ENCODE measurements around the gene CASZ1. TPM values are rescaled to one million over a fixed set of nuclear protein-coding genes. Genes with fewer than 3 reads are reported as not detected.
A peak's percentile ranks its signal among the peaks of the same experiment; 100 is the strongest.

CASZ1 gene
- total and polyA plus RNA-seq, 5 experiments from 2014 or later: 0.60 to 13.0 (median 1.4) TPM

- Mint-ChIP-seq H3K36me3 (no peaks in the 10 kb centered on the region), H3K27me3 (peaks cover 0 to 2% (median 0%) of the 10 kb centered on the region in 5 donors), H3K4me1 (no peaks in the 10 kb centered on the region), H3K4me3 (no peak overlapping the region), H3K27ac (no peak overlapping the region), H3K9me3 (no peaks in the 10 kb centered on the region)
- POLR2A ChIA-PET: no interaction called here
- ATAC-seq: no peak
- DNase-seq: no peak
Measured at GRCh38 chr1:10706376-10706913, 90.0 kb downstream of the CASZ1 start.

GRCh38 chr1:10705953-10706352, 90.5 kb downstream of the CASZ1 start:
- POLR2A ChIA-PET: no interaction called here
- H3K4me1 Mint-ChIP-seq: no peaks in the 10 kb centered on the region
- DNase-seq (no peak), ATAC-seq (no peak)
- H3K27ac Mint-ChIP-seq: no peak overlapping the region
- H3K9me3 Mint-ChIP-seq: no peaks in the 10 kb centered on the region
- H3K4me3 Mint-ChIP-seq: no peak overlapping the region
- peaks cover 0 to 2% (median 0%) of the 10 kb centered on the region in 5 donors for H3K27me3 Mint-ChIP-seq
- H3K36me3 Mint-ChIP-seq: no peaks in the 10 kb centered on the region

DNA sequence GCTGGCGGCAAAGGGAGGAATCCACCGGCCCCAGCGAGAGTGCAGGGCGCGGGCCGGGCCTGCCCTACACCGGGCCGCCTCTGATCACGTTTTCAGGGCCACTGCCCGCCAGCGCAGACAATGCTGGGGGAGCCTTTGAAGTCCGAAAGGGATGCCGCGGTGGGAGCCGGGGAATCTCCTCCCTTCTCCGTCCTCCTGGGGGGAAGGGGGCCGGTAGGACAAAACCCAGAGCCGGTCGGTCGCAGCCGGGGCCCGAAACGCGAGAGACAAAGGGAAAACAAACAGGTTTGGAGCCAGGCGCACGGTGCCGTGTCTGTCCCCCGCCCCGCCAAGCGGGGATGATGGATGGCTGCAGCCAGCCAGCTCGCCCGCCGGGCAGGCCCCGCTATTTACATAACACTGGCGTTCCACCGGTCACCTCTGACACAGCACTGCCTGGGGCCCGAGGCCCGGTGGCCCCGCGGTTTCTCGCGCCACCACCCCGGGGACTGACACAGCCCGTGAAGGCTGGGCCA, 92.0 kb downstream of the CASZ1 start:
- ATAC-seq (no peak), DNase-seq (no peak)
- no peaks in the 10 kb centered on the region for H3K9me3 Mint-ChIP-seq
- no peaks in the 10 kb centered on the region for H3K4me1 Mint-ChIP-seq
- H3K27me3 Mint-ChIP-seq: peaks cover 0 to 2% (median 0%) of the 10 kb centered on the region in 5 donors
- no peak overlapping the region for H3K27ac Mint-ChIP-seq
- POLR2A ChIA-PET: no interaction called here
- H3K36me3 Mint-ChIP-seq: no peaks in the 10 kb centered on the region
- H3K4me3 Mint-ChIP-seq: no peak overlapping the region

GRCh38 chr1:10703702-10704101, 92.7 kb downstream of the CASZ1 start:
- no peaks in the 10 kb centered on the region for H3K4me1 Mint-ChIP-seq
- H3K4me3 Mint-ChIP-seq: no peak overlapping the region
- no peaks in the 10 kb centered on the region for H3K36me3 Mint-ChIP-seq
- ATAC-seq: no peak
- POLR2A ChIA-PET: no interaction called here
- H3K27ac Mint-ChIP-seq: peak overlapping the region in 1 of 10 donors; percentile 16
- peaks cover 0 to 2% (median 0%) of the 10 kb centered on the region in 5 donors for H3K27me3 Mint-ChIP-seq
- no peak for DNase-seq
- H3K9me3 Mint-ChIP-seq: no peaks in the 10 kb centered on the region

DNA sequence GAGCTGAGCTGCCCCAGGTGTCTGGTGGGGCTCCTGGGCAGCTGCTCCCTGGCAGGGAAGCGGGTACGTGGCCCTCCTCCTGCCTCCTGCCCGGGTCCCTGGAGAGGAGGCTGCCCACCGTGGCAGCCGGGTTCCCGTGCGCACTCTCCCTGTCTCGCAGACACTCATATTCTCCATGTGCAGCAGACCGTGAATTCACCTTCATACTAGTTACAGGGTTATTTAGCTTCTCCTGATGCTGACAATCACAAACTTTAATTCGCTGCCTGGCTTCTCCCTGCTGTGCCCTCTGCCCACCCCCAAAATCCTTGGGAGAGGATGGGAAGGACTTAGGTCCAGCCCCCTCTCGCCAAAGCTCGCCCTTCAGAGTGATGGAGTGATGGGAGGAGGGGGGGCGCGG, 95.3 kb downstream of the CASZ1 start:
- no peaks in the 10 kb centered on the region for H3K36me3 Mint-ChIP-seq
- no peaks in the 10 kb centered on the region for H3K9me3 Mint-ChIP-seq
- no peaks in the 10 kb centered on the region for H3K4me1 Mint-ChIP-seq
- DNase-seq (no peak), ATAC-seq (no peak)
- H3K4me3 Mint-ChIP-seq: no peak overlapping the region
- peaks cover 0 to 2% (median 0%) of the 10 kb centered on the region in 5 donors for H3K27me3 Mint-ChIP-seq
- POLR2A ChIA-PET: no interaction called here
- no peak overlapping the region for H3K27ac Mint-ChIP-seq

- Mint-ChIP-seq H3K27ac (peak overlapping the region in 3 of 10 donors; percentile 7 to 53 (median 30)), H3K4me3 (no peak overlapping the region), H3K36me3 (no peaks in the 10 kb centered on the region), H3K9me3 (no peaks in the 10 kb centered on the region), H3K27me3 (peaks cover 0 to 2% (median 0%) of the 10 kb centered on the region in 5 donors), H3K4me1 (peaks cover 0 to 4% (median 1%) of the 10 kb centered on the region in 4 donors)
- POLR2A ChIA-PET: no interaction called here
- DNase-seq (no peak), ATAC-seq (no peak)
Measured at GRCh38 chr1:10699470-10699835, 97.0 kb downstream of the CASZ1 start.

- POLR2A ChIA-PET: no interaction called here
- Mint-ChIP-seq H3K9me3 (no peaks in the 10 kb centered on the region), H3K27me3 (no peaks in the 10 kb centered on the region), H3K4me3 (no peak overlapping the region), H3K36me3 (no peaks in the 10 kb centered on the region), H3K4me1 (peaks cover 0 to 4% (median 1%) of the 10 kb centered on the region in 4 donors), H3K27ac (no peak overlapping the region)
- no peak for ATAC-seq
- DNase-seq: no peak
Measured at GRCh38 chr1:10698726-10699469, 97.5 kb downstream of the CASZ1 start.

DNA sequence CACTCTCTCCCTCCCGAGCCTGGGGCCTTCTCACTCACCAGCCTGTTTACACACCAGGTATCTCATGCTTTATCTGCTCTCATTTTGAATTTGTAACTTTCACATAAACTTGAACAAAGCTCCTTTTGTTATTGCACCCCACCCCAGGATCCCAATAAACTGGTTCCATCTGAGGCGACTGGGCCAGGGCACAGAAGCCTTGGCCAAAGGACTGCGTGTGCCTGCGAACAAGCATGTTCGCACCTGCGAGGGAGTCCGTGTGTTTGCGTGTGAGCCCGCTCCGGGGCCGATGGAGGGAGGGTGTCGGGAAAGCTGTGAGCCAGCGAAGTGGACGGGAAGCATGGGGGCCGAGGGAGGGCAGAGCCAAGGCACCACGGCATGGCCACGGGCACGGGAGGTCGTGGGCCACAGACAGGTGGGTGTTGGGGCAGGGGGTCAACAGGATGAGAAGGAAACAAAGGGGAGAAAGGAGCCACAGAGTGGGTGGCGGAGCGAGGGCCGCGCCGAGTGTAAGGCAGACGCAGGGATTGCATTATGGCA, 98.8 kb downstream of the CASZ1 start:
- peaks cover 4 to 11% (median 10%) of the 10 kb centered on the region in 4 donors for H3K4me1 Mint-ChIP-seq
- POLR2A ChIA-PET: no interaction called here
- no peak for ATAC-seq

GRCh38 chr1:10696977-10697376, 99.5 kb downstream of the CASZ1 start:
- H3K36me3 Mint-ChIP-seq: no peaks in the 10 kb centered on the region
- peaks cover 8 to 17% (median 16%) of the 10 kb centered on the region in 4 donors for H3K4me1 Mint-ChIP-seq
- POLR2A ChIA-PET: no interaction called here
- DNase-seq: no peak
- no peak for ATAC-seq
- H3K9me3 Mint-ChIP-seq: no peaks in the 10 kb centered on the region
- no peaks in the 10 kb centered on the region for H3K27me3 Mint-ChIP-seq
- H3K27ac Mint-ChIP-seq: peak overlapping the region in 1 of 10 donors; percentile 22
- H3K4me3 Mint-ChIP-seq: peak overlapping the region in 2 of 10 donors; percentile 26 to 62

More for the DNA sequence above, 98.8 kb downstream of the CASZ1 start:
- Mint-ChIP-seq H3K36me3 (no peaks in the 10 kb centered on the region), H3K27ac (peak overlapping the region in 2 of 10 donors; percentile 22 to 49), H3K9me3 (no peaks in the 10 kb centered on the region), H3K27me3 (no peaks in the 10 kb centered on the region), H3K4me3 (peak overlapping the region in 2 of 10 donors; percentile 37 to 62)
- no peak for DNase-seq

DNA sequence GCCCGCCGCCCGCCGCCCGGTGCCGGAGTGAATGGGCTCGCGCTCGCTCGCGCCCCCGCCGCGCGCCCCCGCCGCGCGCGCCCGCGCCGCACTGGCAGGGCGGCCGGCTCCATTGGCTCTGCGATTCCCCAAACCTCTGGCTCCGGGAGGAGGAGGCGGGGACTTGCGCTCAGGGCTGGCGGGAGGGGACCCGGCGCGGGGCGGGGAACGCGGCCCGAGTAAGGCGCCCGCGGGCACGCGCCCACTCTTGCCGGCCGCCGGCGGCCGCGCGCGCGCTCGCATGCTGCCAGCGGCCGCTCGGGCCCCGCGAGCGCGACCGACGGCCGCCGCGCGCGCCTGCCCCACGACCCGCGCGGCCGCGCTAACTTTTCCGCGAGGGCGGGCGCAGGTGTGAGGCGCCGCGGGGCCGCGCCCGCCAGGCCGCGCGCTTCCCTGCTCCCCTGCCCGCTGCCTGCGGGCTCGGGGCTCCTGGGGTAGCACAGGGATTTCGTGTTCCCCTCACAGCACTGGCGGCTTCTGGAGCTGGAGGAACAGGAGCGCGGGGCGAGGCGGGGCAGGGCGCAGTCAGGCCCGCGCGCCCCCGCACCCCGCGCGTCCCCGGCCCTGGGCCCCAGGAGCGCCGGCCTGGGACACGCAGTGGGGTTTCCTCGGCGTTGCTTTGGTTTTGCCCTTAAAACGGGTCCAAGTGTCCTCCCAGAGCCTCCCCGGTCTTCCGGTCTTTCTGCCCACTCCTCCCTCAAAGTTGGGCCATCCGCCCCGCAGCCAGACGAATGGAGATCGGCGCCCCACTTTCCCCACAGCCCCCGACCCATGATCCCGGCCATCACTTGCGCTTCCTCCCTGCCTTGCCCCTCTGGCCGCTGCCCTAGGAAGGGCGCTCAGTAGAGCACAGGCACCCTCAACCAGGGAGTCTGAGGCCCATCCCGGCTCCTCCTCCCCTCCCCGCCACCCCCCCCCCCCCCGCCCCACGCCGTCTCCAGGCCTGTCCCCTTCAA, 101.5 kb downstream of the CASZ1 start:
- no peaks in the 10 kb centered on the region for H3K36me3 Mint-ChIP-seq
- H3K27me3 Mint-ChIP-seq: no peaks in the 10 kb centered on the region
- peak overlapping the region in 9 of 10 donors; percentile 21 to 90 (median 80) for H3K27ac Mint-ChIP-seq
- ATAC-seq (peak; percentile 62 to 64), DNase-seq (peak; percentile 61 to 83 (median 69))
- POLR2A ChIA-PET: no interaction called here
- no peaks in the 10 kb centered on the region for H3K9me3 Mint-ChIP-seq
- peaks cover 8 to 17% (median 16%) of the 10 kb centered on the region in 4 donors for H3K4me1 Mint-ChIP-seq
- peak overlapping the region; percentile 77 to 94 (median 84) for H3K4me3 Mint-ChIP-seq

DNA sequence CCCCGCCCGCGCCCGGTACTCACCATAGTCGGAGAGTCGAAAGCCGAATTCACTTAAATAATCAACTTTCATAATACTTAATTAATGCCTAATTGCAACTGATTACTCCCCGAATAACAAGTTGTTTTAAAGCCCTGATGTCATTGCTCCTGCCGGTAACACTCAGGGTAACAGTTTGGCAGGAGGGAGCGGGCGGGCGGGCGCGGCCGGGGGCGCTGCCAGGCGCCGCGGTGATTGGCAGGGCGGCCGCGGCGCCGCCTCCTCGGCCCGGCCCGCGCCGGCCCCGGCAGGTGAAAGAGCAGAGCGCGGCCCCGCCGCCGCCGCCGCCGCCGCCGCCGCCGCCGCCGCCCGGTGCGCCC, 102.2 kb downstream of the CASZ1 start:
- Mint-ChIP-seq H3K27me3 (no peaks in the 10 kb centered on the region), H3K27ac (peak overlapping the region in 9 of 10 donors; percentile 84 to 93 (median 89)), H3K4me3 (peak overlapping the region; percentile 71 to 92 (median 83)), H3K36me3 (no peaks in the 10 kb centered on the region), H3K4me1 (peaks cover 8 to 17% (median 16%) of the 10 kb centered on the region in 4 donors), H3K9me3 (no peaks in the 10 kb centered on the region)
- POLR2A ChIA-PET: no interaction called here
- ATAC-seq: peak; percentile 69 to 77
- peak in 3 of 10 donors; percentile 47 to 77 (median 54) for DNase-seq

GRCh38 chr1:10693497-10694273, 102.8 kb downstream of the CASZ1 start:
- peak overlapping the region; percentile 79 to 96 (median 92) for H3K4me3 Mint-ChIP-seq
- DNase-seq: peak in 9 of 10 donors; percentile 21 to 62 (median 51)
- POLR2A ChIA-PET: interaction anchor here (0.6 kb wide), 1 partner anchor 17 kb away, joined by 4 read pairs; no protein-coding TSS in a partner anchor
- peaks cover 9 to 17% (median 16%) of the 10 kb centered on the region in 4 donors for H3K4me1 Mint-ChIP-seq
- no peaks in the 10 kb centered on the region for H3K9me3 Mint-ChIP-seq
- H3K27me3 Mint-ChIP-seq: no peaks in the 10 kb centered on the region
- no peaks in the 10 kb centered on the region for H3K36me3 Mint-ChIP-seq
- peak; percentile 34 to 37 for ATAC-seq
- H3K27ac Mint-ChIP-seq: peak overlapping the region; percentile 85 to 96 (median 94)
